IMR-90 (cell line): Measurements from ENCODE around the gene UGGT1.

ENCODE experiments used
- RFX5 ChIP-seq: IDR thresholded peaks from 2 replicates; pipeline ENCODE4 v1.8.0; 2012; ENCODE audit warnings: low read depth, mild to moderate bottlenecking, low read length, moderate library complexity
- TF ChIP-seq, protein P1 (sequence below): fragments of 150-350 bp; IDR thresholded peaks from 2 replicates; pipeline ENCODE4 v1.6.1; 2017; ENCODE audit warnings: mild to moderate bottlenecking, antibody characterized with exemption, low read length, low read depth
- TF ChIP-seq, protein P2 (sequence below): conservative IDR thresholded peaks from 2 replicates; pipeline ENCODE4 v1.5.1; 2012; ENCODE audit warnings: mild to moderate bottlenecking, low read depth, low read length, improper control_type of control experiment

DNA sequence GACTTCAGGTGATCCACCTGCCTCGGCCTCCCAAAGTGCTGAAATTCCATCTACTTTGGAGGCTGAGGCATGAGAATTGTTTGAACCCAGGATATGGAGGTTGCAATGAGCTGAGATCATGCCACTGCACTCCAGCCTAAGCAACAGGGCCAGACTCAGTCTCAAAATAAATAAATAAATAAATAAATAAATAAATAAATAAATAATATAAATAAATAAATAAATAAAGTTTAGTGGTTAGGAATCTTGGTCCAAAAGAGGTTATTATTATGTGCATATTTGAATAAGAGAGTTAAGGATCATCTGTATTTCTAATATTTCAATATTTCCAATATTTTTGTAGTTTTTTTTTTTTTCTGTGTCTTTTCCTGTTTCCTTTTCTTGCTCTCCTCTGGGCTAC lies 136.9 kb downstream of the UGGT1 start:
- TF ChIP-seq RFX5, result no peak
- TF ChIP-seq, protein P1, sequence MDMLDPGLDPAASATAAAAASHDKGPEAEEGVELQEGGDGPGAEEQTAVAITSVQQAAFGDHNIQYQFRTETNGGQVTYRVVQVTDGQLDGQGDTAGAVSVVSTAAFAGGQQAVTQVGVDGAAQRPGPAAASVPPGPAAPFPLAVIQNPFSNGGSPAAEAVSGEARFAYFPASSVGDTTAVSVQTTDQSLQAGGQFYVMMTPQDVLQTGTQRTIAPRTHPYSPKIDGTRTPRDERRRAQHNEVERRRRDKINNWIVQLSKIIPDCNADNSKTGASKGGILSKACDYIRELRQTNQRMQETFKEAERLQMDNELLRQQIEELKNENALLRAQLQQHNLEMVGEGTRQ, result no peak
- TF ChIP-seq, protein P2, sequence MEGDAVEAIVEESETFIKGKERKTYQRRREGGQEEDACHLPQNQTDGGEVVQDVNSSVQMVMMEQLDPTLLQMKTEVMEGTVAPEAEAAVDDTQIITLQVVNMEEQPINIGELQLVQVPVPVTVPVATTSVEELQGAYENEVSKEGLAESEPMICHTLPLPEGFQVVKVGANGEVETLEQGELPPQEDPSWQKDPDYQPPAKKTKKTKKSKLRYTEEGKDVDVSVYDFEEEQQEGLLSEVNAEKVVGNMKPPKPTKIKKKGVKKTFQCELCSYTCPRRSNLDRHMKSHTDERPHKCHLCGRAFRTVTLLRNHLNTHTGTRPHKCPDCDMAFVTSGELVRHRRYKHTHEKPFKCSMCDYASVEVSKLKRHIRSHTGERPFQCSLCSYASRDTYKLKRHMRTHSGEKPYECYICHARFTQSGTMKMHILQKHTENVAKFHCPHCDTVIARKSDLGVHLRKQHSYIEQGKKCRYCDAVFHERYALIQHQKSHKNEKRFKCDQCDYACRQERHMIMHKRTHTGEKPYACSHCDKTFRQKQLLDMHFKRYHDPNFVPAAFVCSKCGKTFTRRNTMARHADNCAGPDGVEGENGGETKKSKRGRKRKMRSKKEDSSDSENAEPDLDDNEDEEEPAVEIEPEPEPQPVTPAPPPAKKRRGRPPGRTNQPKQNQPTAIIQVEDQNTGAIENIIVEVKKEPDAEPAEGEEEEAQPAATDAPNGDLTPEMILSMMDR, result no peak
